Neutrophil (primary cell): Measurements from ENCODE around the gene DUSP15.

Experiments
- H3K27ac ChIP-seq: fragments of 200-600 bp; sonication (generic); 2 replicates; pipeline ENCODE4 v1.5.1; 2016; ENCODE audit warnings: mild to moderate bottlenecking, moderate library complexity
- H3K27me3 ChIP-seq: fragments of 200-600 bp; sonication (generic); 2 replicates; pipeline ENCODE4 v1.6.0; 2016; ENCODE audit warnings: mild to moderate bottlenecking
- H3K36me3 ChIP-seq: fragments of 200-600 bp; sonication (generic); 2 replicates; pipeline ENCODE4 v1.5.1; 2017
- H3K4me1 ChIP-seq, 2 experiments: fragments of 200-600 bp in 1 of 2; sonication (generic) in 1 of 2; 1 replicate in 1 of 2; 2 replicates in 1 of 2; pipeline versions ENCODE4 v1.5.1 to v1.6.1; 2013 to 2016; ENCODE audit warnings: low read depth in 1 of 2, low read length in 1 of 2, mild to moderate bottlenecking in 1 of 2, moderate library complexity in 1 of 2; ENCODE audit not compliant: control insufficient read depth in 1 of 2, insufficient read depth in 1 of 2
- H3K4me3 ChIP-seq, 2 experiments: fragments of 200-600 bp in 1 of 2; sonication (generic) in 1 of 2; 1 replicate in 1 of 2; 2 replicates in 1 of 2; pipeline ENCODE4 v1.5.1; 2013 to 2016; ENCODE audit warnings: low read depth in 1 of 2, low read length in 1 of 2, mild to moderate bottlenecking in 1 of 2, moderate library complexity in 1 of 2
- H3K9me3 ChIP-seq: fragments of 200-600 bp; sonication (generic); 2 replicates; pipeline ENCODE4 v1.5.1; 2016
- CTCF ChIP-seq: fragments of 200-600 bp; sonication (generic); IDR thresholded peaks from 2 replicates; pipeline ENCODE4 v1.5.1; 2016; ENCODE audit warnings: antibody characterized with exemption

DUSP15 gene

GRCh38 chr20:31866221-31866620, 4.1 kb downstream of the DUSP15 start:
- no peaks in the 10 kb centered on the region for H3K9me3 ChIP-seq
- TF ChIP-seq CTCF, result no peak
- H3K4me1 ChIP-seq, result peaks cover 6 to 22% of the 10 kb centered on the region in 2 experiments
- H3K36me3 ChIP-seq, result no peaks in the 10 kb centered on the region
- H3K27me3 ChIP-seq, result peaks cover 73% of the 10 kb centered on the region
- no peak overlapping the region for H3K4me3 ChIP-seq
- no peak overlapping the region for H3K27ac ChIP-seq

GRCh38 chr20:31864521-31865400, 5.6 kb downstream of the DUSP15 start:
- no peak for TF ChIP-seq CTCF
- H3K36me3 ChIP-seq, result no peaks in the 10 kb centered on the region
- no peak overlapping the region for H3K4me3 ChIP-seq
- H3K9me3 ChIP-seq, result no peaks in the 10 kb centered on the region
- peaks cover 73% of the 10 kb centered on the region for H3K27me3 ChIP-seq
- H3K4me1 ChIP-seq, result peaks cover 5 to 14% of the 10 kb centered on the region in 2 experiments
- H3K27ac ChIP-seq, result no peak overlapping the region

GRCh38 chr20:31863296-31864085, 6.8 kb downstream of the DUSP15 start:
- Histone ChIP-seq H3K9me3 (no peaks in the 10 kb centered on the region), H3K36me3 (no peaks in the 10 kb centered on the region), H3K4me3 (no peak overlapping the region), H3K27ac (no peak overlapping the region), H3K27me3 (peaks cover 73% of the 10 kb centered on the region), H3K4me1 (peaks cover 4 to 10% of the 10 kb centered on the region in 2 experiments)
- no peak for TF ChIP-seq CTCF

GRCh38 chr20:31862506-31862905, 7.8 kb downstream of the DUSP15 start:
- no peak for TF ChIP-seq CTCF
- Histone ChIP-seq H3K4me3 (no peak overlapping the region), H3K4me1 (peaks cover 4 to 10% of the 10 kb centered on the region in 2 experiments), H3K27me3 (peaks cover 70% of the 10 kb centered on the region), H3K9me3 (no peaks in the 10 kb centered on the region), H3K27ac (no peak overlapping the region), H3K36me3 (no peaks in the 10 kb centered on the region)

- H3K27ac ChIP-seq, result no peak overlapping the region
- no peak for TF ChIP-seq CTCF
- peaks cover 4 to 10% of the 10 kb centered on the region in 2 experiments for H3K4me1 ChIP-seq
- peaks cover 67% of the 10 kb centered on the region for H3K27me3 ChIP-seq
- no peaks in the 10 kb centered on the region for H3K36me3 ChIP-seq
- no peak overlapping the region for H3K4me3 ChIP-seq
- no peaks in the 10 kb centered on the region for H3K9me3 ChIP-seq
Measured at GRCh38 chr20:31862157-31862470, 8.2 kb downstream of the DUSP15 start.
